CD14-positive monocyte (primary cell): ENCODE measurements around the gene CEBPE. TPM values are rescaled to one million over a fixed set of nuclear protein-coding genes. Genes with fewer than 3 reads are reported as not detected.

ENCODE experiments used
- DNase-seq, 3 donors: peaks; one replicate each; pipeline ENCODE4 v3.0.0-alpha.2; 2011 to 2022
- H2AFZ ChIP-seq: 2 replicates; pipeline ENCODE4 v1.6.0; 2012; ENCODE audit warnings: mild to moderate bottlenecking, low read depth, low read length, inconsistent platforms; ENCODE audit not compliant: insufficient read depth, poor library complexity, severe bottlenecking
- H3K27ac ChIP-seq, 2 donors: 1 replicate in 1 of 2; 2 replicates in 1 of 2; pipeline ENCODE4 v1.5.1; 2012 to 2013; ENCODE audit warnings: low read length in 2 of 2, control low read depth in 1 of 2, inconsistent platforms in 1 of 2, low read depth in 1 of 2, mild to moderate bottlenecking in 1 of 2
- H3K27me3 ChIP-seq, 2 donors: one replicate each; pipeline versions ENCODE4 v1.6.0 to v1.6.1; 2011 to 2013; ENCODE audit warnings: low read length in 2 of 2; ENCODE audit not compliant: control insufficient read depth in 2 of 2, insufficient read depth in 2 of 2
- H3K36me3 ChIP-seq, 2 donors: replicated peaks in 1 of 2; 1 replicate in 1 of 2; 2 replicates in 1 of 2; pipeline versions ENCODE4 v1.5.1 to v1.6.1; 2012 to 2013; ENCODE audit warnings: low read length in 2 of 2, control low read depth in 1 of 2, inconsistent platforms in 1 of 2, mild to moderate bottlenecking in 1 of 2; ENCODE audit not compliant: insufficient read depth in 2 of 2, control insufficient read depth in 1 of 2
- H3K4me1 ChIP-seq, 2 donors: 1 replicate in 1 of 2; 2 replicates in 1 of 2; pipeline versions ENCODE4 v1.5.1 to v1.6.1; 2012 to 2013; ENCODE audit warnings: low read length in 2 of 2, control low read depth in 1 of 2, inconsistent platforms in 1 of 2, mild to moderate bottlenecking in 1 of 2, moderate library complexity in 1 of 2; ENCODE audit not compliant: insufficient read depth in 2 of 2, control insufficient read depth in 1 of 2
- H3K4me2 ChIP-seq: replicated peaks from 2 replicates; pipeline ENCODE3; 2012; ENCODE audit warnings: low read length, moderate library complexity, mild to moderate bottlenecking; ENCODE audit not compliant: poor library complexity, severe bottlenecking; ENCODE audit errors: extremely low read depth
- H3K4me3 ChIP-seq, 3 experiments: fragments of 200-600 bp in 1 of 3; sonication (generic) in 1 of 3; replicated peaks in 1 of 3; 1 replicate in 2 of 3; 2 replicates in 1 of 3; pipeline ENCODE4 v1.5.1; 2011 to 2013; ENCODE audit warnings: low read length in 3 of 3, mild to moderate bottlenecking in 3 of 3, control low read depth in 2 of 3, low read depth in 2 of 3, inconsistent platforms in 1 of 3, moderate library complexity in 1 of 3
- H3K79me2 ChIP-seq: 2 replicates; pipeline ENCODE4 v1.6.0; 2012; ENCODE audit warnings: mild to moderate bottlenecking, control low read depth, inconsistent platforms, low read length, moderate library complexity; ENCODE audit not compliant: insufficient read depth
- H3K9ac ChIP-seq: 2 replicates; pipeline ENCODE4 v1.6.0; 2017; ENCODE audit warnings: low read length, mild to moderate bottlenecking; ENCODE audit not compliant: insufficient read depth, poor library complexity, severe bottlenecking
- H3K9me3 ChIP-seq, 2 donors: replicated peaks in 1 of 2; 1 replicate in 1 of 2; 2 replicates in 1 of 2; pipeline versions ENCODE4 v1.5.1 to v1.6.1; 2012 to 2013; ENCODE audit warnings: low read length in 2 of 2, control low read depth in 1 of 2; ENCODE audit not compliant: control insufficient read depth in 1 of 2, insufficient read depth in 1 of 2
- H4K20me1 ChIP-seq: 2 replicates; pipeline ENCODE4 v1.6.0; 2012; ENCODE audit warnings: mild to moderate bottlenecking, low read length, control low read depth, moderate library complexity; ENCODE audit not compliant: insufficient read depth
- H3K27ac Mint-ChIP-seq, 7 donors: one replicate each; pipeline ENCODE4 v1.8.0; 2020; ENCODE audit warnings: mild to moderate bottlenecking in 7 of 7, mixed read lengths in 7 of 7, moderate library complexity in 6 of 7, inconsistent platforms in 2 of 7
- H3K27me3 Mint-ChIP-seq, 3 donors: one replicate each; pipeline ENCODE4 v1.8.0; 2021 to 2022; ENCODE audit warnings: low read depth in 3 of 3, mild to moderate bottlenecking in 3 of 3, mixed read lengths in 3 of 3, moderate library complexity in 3 of 3, inconsistent platforms in 1 of 3
- H3K36me3 Mint-ChIP-seq, 2 donors: one replicate each; pipeline ENCODE4 v1.8.0; 2020; ENCODE audit warnings: mixed read lengths in 2 of 2, inconsistent platforms in 1 of 2, mild to moderate bottlenecking in 1 of 2
- H3K4me1 Mint-ChIP-seq: one replicate; pipeline ENCODE4 v1.8.0; 2020; ENCODE audit warnings: mild to moderate bottlenecking, mixed read lengths
- H3K4me3 Mint-ChIP-seq, 2 donors: one replicate each; pipeline ENCODE4 v1.8.0; 2020; ENCODE audit warnings: mild to moderate bottlenecking in 2 of 2, mixed read lengths in 2 of 2, moderate library complexity in 1 of 2
- H3K9me3 Mint-ChIP-seq, 7 donors: one replicate each; pipeline ENCODE4 v1.8.0; 2020 to 2022; ENCODE audit warnings: mixed read lengths in 7 of 7, mild to moderate bottlenecking in 6 of 7, moderate library complexity in 6 of 7, inconsistent platforms in 2 of 7
- CTCF ChIP-seq: fragments of 200-600 bp; IDR thresholded peaks from one replicate; pipeline ENCODE4 v1.8.0; 2022; ENCODE audit warnings: antibody characterized with exemption, mild to moderate bottlenecking
- WGBS: methylation state at CpG from one replicate; pipeline ENCODE4 v1.1.5; 2013; ENCODE audit warnings: missing lambda C conversion rate; ENCODE audit not compliant: insufficient coverage; 5-methylcytosine and 5-hydroxymethylcytosine counted together
- intact Hi-C, 2 donors: fragments of 100-400 bp; cut with micrococcal nuclease; formaldehyde crosslinking; loops; one replicate each; pipeline versions ENCODE4 v1.15.0 to v1.15.1; 2023
- polyA plus RNA-seq, 3 donors: library from polyadenylated mRNA; depleted of rRNA in 1 of 3; unstranded in 2 of 3; stranded (reverse) in 1 of 3; fragments of 300-500 nt in 2 of 3; fragments of >200 nt in 1 of 3; fragmentation: Illumina TruSeq in 2 of 3; gene quantifications; 1 replicate in 2 of 3; 2 replicates in 1 of 3; pipeline ENCODE4 v1.2.3, GENCODE V29; 2012 to 2021

Gene CEBPE
- polyA plus RNA-seq, 3 donors: 0.73 to 1.5 (median 1.3) TPM

- Mint-ChIP-seq H3K9me3 (peaks cover 0 to 2% (median 0%) of the 10 kb centered on the region in 7 donors), H3K4me3 (peak overlapping the region; percentile 70 to 83), H3K36me3 (peaks cover 0 to 3% of the 10 kb centered on the region in 2 donors), H3K27me3 (peaks cover 0 to 3% (median 1%) of the 10 kb centered on the region in 3 donors), H3K27ac (peak overlapping the region; percentile 99), H3K4me1 (peaks cover 42% of the 10 kb centered on the region)
- Histone ChIP-seq H3K79me2 (no peaks in the 10 kb centered on the region), H3K36me3 (no peaks in the 10 kb centered on the region), H2AFZ (no peak overlapping the region), H3K4me1 (peaks cover 40 to 41% of the 10 kb centered on the region in 2 donors), H3K4me2 (peak overlapping the region; percentile 60), H3K4me3 (peak overlapping the region in 1 of 3 experiments; percentile 50), H3K27me3 (no peaks in the 10 kb centered on the region), H3K9ac (peak overlapping the region; percentile 68), H3K27ac (peak overlapping the region; percentile 95 to 97), H3K9me3 (no peaks in the 10 kb centered on the region), H4K20me1 (no peaks in the 10 kb centered on the region)
- intact Hi-C loops: no loop called here
- WGBS: 3% methylated on average over 7 of the region's 11 CpGs
- DNase-seq: peak; percentile 87 to 94 (median 88)
- no peak for TF ChIP-seq CTCF
These were observed 42.0 kb upstream of the CEBPE start for GRCh38 chr14:23160924-23161522.

- no peaks in the 10 kb centered on the region for H3K9me3 ChIP-seq
- H3K36me3 Mint-ChIP-seq: peaks cover 0 to 3% of the 10 kb centered on the region in 2 donors
- H3K4me2 ChIP-seq: no peak overlapping the region
- H3K4me3 Mint-ChIP-seq: no peak overlapping the region
- no peaks in the 10 kb centered on the region for H3K27me3 ChIP-seq
- peaks cover 0 to 2% (median 0%) of the 10 kb centered on the region in 7 donors for H3K9me3 Mint-ChIP-seq
- H3K4me3 ChIP-seq: no peak overlapping the region
- H3K27ac ChIP-seq: no peak overlapping the region
- no peaks in the 10 kb centered on the region for H4K20me1 ChIP-seq
- peaks cover 53% of the 10 kb centered on the region for H3K4me1 Mint-ChIP-seq
- H3K36me3 ChIP-seq: no peaks in the 10 kb centered on the region
- no peaks in the 10 kb centered on the region for H3K79me2 ChIP-seq
- intact Hi-C loops: no loop called here
- no peak overlapping the region for H3K9ac ChIP-seq
- H2AFZ ChIP-seq: no peak overlapping the region
- H3K4me1 ChIP-seq: peaks cover 50 to 51% of the 10 kb centered on the region in 2 donors
- H3K27ac Mint-ChIP-seq: peak overlapping the region in 1 of 7 donors; percentile 86
- no peak for DNase-seq
- H3K27me3 Mint-ChIP-seq: peaks cover 0 to 3% (median 1%) of the 10 kb centered on the region in 3 donors
- WGBS: no CpG with 5 or more reads among the region's 1 CpG
- TF ChIP-seq CTCF: no peak
These were observed 40.5 kb upstream of the CEBPE start for GRCh38 chr14:23159532-23159931.
